ENCODE measurements around the gene MED12.
A peak's percentile ranks its signal among the peaks of the same experiment; 100 is the strongest.
"Not testable (repeated sequence)": the region's sequence is repeated elsewhere in the genome, so short reads cannot be mapped to it uniquely, and the experiment has no call there.

MED12 gene

DNA sequence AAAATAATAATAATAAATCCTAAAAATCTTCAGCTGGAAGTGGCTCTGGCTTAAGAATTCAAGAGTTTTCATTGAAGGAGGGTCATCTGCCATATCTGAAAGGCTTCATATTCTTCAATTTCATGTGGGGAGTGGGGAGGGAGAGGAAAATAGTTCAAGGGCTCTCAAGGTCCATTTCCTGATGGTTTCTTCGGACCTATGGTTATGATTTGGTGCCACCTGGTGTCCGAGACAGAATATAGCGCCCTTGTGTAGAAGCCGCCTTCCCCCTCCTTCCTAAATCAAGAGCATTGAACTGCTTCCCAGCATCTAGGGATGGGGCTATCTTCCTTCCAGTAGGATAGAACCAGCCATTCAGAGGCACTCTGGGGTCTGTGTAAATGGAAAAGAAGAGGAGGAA, 60.5 kb downstream of the MED12 start:
- H3K4me3 ChIP-seq (ENCODE audit: low read depth, low read length), result no peak overlapping the region
- H3K27me3 ChIP-seq (ENCODE audit: control insufficient read depth, insufficient read depth, low read length), result no peaks in the 10 kb centered on the region
- no peak overlapping the region for H3K27ac ChIP-seq (ENCODE audit: low read depth, low read length)
- H3K4me1 ChIP-seq (ENCODE audit: control insufficient read depth, insufficient read depth, low read length), result peaks cover 17% of the 10 kb centered on the region
- no peaks in the 10 kb centered on the region for H3K36me3 ChIP-seq (ENCODE audit: control insufficient read depth, insufficient read depth, low read length)
- no peaks in the 10 kb centered on the region; the same call in 1 of the 2 replicates for H3K9me3 ChIP-seq (ENCODE audit: control insufficient read depth, insufficient read depth, low read depth, low read length)
- no peak overlapping the region for H3K9ac ChIP-seq (ENCODE audit: low read length)

DNA sequence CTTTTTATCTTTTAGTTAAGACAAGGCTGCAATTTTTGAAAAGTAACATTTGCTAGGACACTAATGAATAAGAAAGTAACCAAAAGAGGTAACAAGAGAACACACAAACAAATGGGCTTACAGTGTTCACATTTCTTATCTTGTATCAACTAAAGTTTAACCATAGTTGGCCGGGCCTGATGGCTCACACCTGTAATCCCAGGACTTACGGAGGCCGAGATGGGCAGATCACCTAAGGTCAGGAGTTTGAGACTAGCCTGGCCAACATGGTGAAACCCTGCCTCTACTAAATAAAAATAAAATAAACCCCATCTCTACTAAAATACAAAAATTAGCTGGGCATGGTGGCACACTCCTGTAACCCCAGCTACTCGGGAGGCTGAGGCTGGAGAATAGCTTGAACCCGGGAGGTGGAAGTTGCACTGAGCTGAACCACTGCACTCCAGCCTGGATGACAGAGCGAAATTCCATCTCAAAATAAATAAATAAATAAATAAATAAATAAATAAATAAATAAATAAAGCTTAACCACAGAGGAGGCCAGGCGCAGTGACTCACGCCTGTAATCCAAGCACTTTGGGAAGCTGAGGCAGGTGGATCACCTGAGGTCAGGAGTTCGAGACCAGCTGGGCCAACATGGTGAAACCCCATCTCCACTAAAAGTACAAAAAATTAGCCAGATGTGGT, 62.3 kb downstream of the MED12 start:
- not testable (repeated sequence) for H3K27me3 ChIP-seq (ENCODE audit: control insufficient read depth, insufficient read depth, low read length); H3K9me3 ChIP-seq (ENCODE audit: control insufficient read depth, insufficient read depth, low read depth, low read length); H3K27ac ChIP-seq (ENCODE audit: low read depth, low read length); H3K9ac ChIP-seq (ENCODE audit: low read length); H3K36me3 ChIP-seq (ENCODE audit: control insufficient read depth, insufficient read depth, low read length); H3K4me3 ChIP-seq (ENCODE audit: low read depth, low read length)
- H3K4me1 ChIP-seq (ENCODE audit: control insufficient read depth, insufficient read depth, low read length), result peaks cover 24% of the 10 kb centered on the region

DNA sequence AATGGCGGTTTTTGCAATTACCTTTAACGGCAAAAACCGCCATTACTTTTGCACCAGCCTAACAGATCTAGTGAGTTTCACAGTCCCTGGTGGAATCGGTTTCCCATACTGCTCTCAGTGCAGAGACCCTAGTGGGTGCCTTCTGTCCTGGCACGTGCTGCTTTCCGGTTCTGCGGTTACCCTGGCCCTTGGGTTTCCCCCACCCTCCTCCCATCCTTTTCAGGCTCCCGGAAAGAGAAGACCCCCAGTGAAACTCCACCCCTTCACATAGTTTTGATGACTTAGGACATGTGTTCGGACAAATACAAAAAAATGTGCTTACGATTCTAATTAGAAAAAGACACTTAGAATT, 63.1 kb downstream of the MED12 start:
- peak overlapping the region; percentile 92 for H3K9ac ChIP-seq (ENCODE audit: low read length)
- peaks cover 3% of the 10 kb centered on the region; the same call in 1 of the 2 replicates for H3K9me3 ChIP-seq (ENCODE audit: control insufficient read depth, insufficient read depth, low read depth, low read length)
- H3K4me1 ChIP-seq (ENCODE audit: control insufficient read depth, insufficient read depth, low read length), result peaks cover 24% of the 10 kb centered on the region
- peak overlapping the region; percentile 60 for H3K4me3 ChIP-seq (ENCODE audit: low read depth, low read length)
- H3K36me3 ChIP-seq (ENCODE audit: control insufficient read depth, insufficient read depth, low read length), result no peaks in the 10 kb centered on the region
- H3K27me3 ChIP-seq (ENCODE audit: control insufficient read depth, insufficient read depth, low read length), result no peaks in the 10 kb centered on the region
- peak overlapping the region; percentile 95 for H3K27ac ChIP-seq (ENCODE audit: low read depth, low read length)

DNA sequence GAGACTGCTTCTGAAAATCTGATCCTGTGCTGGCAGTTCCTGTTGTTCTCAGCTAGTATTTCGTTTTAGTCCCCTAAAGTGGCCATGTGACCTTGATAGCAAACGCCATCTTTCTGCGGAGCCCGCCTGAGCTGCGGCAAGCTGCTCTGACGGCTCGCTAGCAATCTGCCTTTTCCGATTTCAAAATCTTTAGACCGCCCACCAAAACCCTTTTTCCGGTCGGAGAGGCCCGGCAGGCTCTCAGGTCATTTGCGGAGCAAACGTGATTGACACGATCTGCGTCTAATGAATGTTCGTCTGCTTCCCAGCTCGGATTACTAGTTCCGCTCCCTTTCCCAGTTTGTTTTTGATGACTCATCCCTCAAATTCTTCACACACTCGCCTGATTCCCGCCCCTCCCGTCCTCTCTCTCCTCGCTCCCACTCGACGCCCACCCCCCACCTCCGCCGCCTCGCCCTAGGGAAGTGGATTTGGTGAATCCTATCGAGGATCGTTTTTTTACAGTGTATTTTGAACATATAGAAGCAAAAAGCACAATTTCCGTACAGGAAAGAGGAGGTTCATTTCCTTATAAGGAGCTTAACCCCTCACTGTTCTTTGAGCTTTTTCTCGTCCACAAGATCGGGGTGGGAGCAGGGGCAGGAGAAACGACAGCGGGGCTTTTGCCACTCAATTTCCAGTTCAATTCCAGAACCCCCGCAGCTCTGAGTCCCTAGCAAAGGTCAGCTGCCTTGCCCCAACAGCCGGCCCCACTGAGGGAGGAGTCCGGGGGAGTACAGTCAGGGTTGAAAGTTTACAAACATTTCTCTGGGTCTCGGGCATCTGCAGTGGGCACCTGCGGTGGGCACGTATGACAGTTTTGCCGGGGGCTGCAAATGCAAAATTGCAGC, 63.8 kb downstream of the MED12 start:
- H3K4me1 ChIP-seq (ENCODE audit: control insufficient read depth, insufficient read depth, low read length), result peaks cover 24% of the 10 kb centered on the region
- peaks cover 3% of the 10 kb centered on the region; the same call in 1 of the 2 replicates for H3K9me3 ChIP-seq (ENCODE audit: control insufficient read depth, insufficient read depth, low read depth, low read length)
- no peaks in the 10 kb centered on the region for H3K27me3 ChIP-seq (ENCODE audit: control insufficient read depth, insufficient read depth, low read length)
- no peaks in the 10 kb centered on the region for H3K36me3 ChIP-seq (ENCODE audit: control insufficient read depth, insufficient read depth, low read length)
- peak overlapping the region; percentile 92 for H3K9ac ChIP-seq (ENCODE audit: low read length)
- peak overlapping the region; percentile 60 for H3K4me3 ChIP-seq (ENCODE audit: low read depth, low read length)
- H3K27ac ChIP-seq (ENCODE audit: low read depth, low read length), result peak overlapping the region; percentile 95

DNA sequence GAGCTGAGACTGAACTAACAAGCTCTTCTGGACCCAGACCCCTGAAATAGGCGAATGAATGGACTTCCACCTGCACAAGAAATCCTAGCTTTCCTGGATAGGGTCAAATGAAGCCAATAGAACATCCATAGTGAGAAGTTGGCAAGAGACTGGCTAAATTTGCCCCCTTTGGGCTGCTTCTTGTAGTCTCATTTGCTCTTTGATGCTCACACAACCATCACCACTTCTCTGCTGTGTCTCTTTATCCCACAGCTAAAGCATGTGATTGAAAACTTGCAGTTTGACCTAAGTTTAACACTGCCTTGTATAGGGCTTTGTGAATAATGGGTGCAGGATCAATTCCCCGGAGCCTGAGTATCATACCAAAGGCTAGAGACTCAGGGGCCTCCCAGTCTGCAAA, 64.5 kb downstream of the MED12 start:
- H3K36me3 ChIP-seq (ENCODE audit: control insufficient read depth, insufficient read depth, low read length), result no peaks in the 10 kb centered on the region
- peaks cover 3% of the 10 kb centered on the region; the same call in 1 of the 2 replicates for H3K9me3 ChIP-seq (ENCODE audit: control insufficient read depth, insufficient read depth, low read depth, low read length)
- H3K4me1 ChIP-seq (ENCODE audit: control insufficient read depth, insufficient read depth, low read length), result peaks cover 24% of the 10 kb centered on the region
- H3K9ac ChIP-seq (ENCODE audit: low read length), result peak overlapping the region; percentile 86
- H3K27ac ChIP-seq (ENCODE audit: low read depth, low read length), result peak overlapping the region; percentile 93
- peak overlapping the region; percentile 53 for H3K4me3 ChIP-seq (ENCODE audit: low read depth, low read length)
- no peaks in the 10 kb centered on the region for H3K27me3 ChIP-seq (ENCODE audit: control insufficient read depth, insufficient read depth, low read length)

DNA sequence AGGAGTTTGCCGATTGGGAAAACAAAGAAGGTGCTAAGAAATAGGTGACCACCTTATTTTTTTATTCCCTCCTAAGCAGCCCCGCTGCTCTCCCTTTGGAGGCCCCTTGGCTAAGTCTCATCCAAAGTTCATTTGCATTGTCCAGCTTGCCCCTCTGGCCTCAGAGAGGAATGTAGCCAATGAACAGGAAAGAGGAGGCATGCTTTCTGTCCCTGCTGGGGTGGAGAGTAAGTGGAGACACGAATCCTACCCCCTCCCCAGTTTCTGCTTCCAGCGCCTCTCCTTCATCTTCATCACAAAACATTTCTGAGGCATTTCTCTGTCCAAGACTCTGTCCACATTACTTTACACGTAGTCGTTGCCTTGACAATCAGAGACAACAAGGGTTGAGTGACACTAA, 64.9 kb downstream of the MED12 start:
- Histone ChIP-seq H3K27me3 (ENCODE audit: control insufficient read depth, insufficient read depth, low read length) (no peaks in the 10 kb centered on the region), H3K4me1 (ENCODE audit: control insufficient read depth, insufficient read depth, low read length) (peaks cover 24% of the 10 kb centered on the region), H3K4me3 (ENCODE audit: low read depth, low read length) (peak overlapping the region; percentile 24; the same call in 1 of the 2 replicates), H3K9me3 (ENCODE audit: control insufficient read depth, insufficient read depth, low read depth, low read length) (peaks cover 3% of the 10 kb centered on the region; the same call in 1 of the 2 replicates), H3K36me3 (ENCODE audit: control insufficient read depth, insufficient read depth, low read length) (no peaks in the 10 kb centered on the region), H3K27ac (ENCODE audit: low read depth, low read length) (peak overlapping the region; percentile 93; the same call in 1 of the 2 replicates), H3K9ac (ENCODE audit: low read length) (peak overlapping the region; percentile 41)

DNA sequence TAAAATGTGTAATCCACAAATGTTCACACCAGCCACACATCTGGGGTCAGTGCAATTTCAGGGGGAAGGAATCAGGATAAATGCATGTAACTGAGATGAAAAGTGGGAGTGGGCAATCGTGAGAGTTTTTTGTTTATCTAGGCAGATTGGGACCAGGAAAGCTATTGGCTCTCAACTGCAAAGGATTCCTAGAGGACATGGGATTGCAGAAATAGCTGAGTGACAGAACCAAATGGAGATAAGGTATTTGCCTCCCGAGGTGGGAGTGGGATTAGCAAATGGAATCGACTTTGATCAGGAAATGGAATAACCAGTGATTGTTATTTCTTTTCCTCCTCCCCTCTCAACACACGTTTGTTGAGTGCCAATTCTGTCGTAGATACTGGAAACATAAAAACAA, 65.7 kb downstream of the MED12 start:
- H3K9ac ChIP-seq (ENCODE audit: low read length), result no peak overlapping the region
- peaks cover 3% of the 10 kb centered on the region; the same call in 1 of the 2 replicates for H3K9me3 ChIP-seq (ENCODE audit: control insufficient read depth, insufficient read depth, low read depth, low read length)
- no peaks in the 10 kb centered on the region for H3K36me3 ChIP-seq (ENCODE audit: control insufficient read depth, insufficient read depth, low read length)
- H3K27ac ChIP-seq (ENCODE audit: low read depth, low read length), result no peak overlapping the region
- H3K4me1 ChIP-seq (ENCODE audit: control insufficient read depth, insufficient read depth, low read length), result peaks cover 24% of the 10 kb centered on the region
- no peak overlapping the region for H3K4me3 ChIP-seq (ENCODE audit: low read depth, low read length)
- no peaks in the 10 kb centered on the region for H3K27me3 ChIP-seq (ENCODE audit: control insufficient read depth, insufficient read depth, low read length)

DNA sequence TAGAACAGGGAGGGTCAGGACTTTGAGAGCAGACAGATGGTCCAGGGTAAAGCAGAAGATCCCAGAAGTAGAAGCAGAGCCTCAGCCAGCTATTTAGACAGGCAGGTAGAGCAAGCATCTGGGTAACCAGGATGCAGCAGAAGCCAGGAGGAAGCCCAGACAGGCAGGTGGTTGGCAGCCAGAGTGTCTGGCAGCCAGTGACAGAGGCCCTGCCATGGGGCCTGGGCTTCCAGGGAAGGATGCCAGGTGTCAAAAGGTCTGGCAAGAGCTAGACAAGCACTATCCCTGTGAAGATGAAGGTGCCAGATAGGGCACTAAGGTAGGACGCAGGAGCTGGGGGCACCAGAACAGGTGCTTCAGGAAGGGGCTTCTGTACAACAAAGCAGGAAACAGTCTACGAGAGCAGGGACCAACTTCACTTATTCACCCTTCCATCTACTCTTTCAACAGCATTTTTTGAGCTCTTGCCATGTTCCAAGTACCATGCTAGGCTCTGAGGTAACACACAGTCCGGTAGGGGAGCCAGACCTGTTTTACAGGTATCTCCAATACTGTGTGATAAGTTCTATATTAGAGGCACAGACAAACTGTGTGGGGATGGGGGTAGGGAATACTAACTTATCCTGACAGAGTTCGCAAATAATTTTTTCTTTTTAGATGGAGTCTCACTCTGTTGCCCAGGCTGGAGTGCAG, 66.6 kb downstream of the MED12 start:
- Histone ChIP-seq H3K4me1 (ENCODE audit: control insufficient read depth, insufficient read depth, low read length) (peaks cover 24% of the 10 kb centered on the region), H3K9ac (ENCODE audit: low read length) (no peak overlapping the region), H3K9me3 (ENCODE audit: control insufficient read depth, insufficient read depth, low read depth, low read length) (peaks cover 3% of the 10 kb centered on the region; the same call in 1 of the 2 replicates), H3K4me3 (ENCODE audit: low read depth, low read length) (no peak overlapping the region), H3K27me3 (ENCODE audit: control insufficient read depth, insufficient read depth, low read length) (no peaks in the 10 kb centered on the region), H3K27ac (ENCODE audit: low read depth, low read length) (no peak overlapping the region), H3K36me3 (ENCODE audit: control insufficient read depth, insufficient read depth, low read length) (no peaks in the 10 kb centered on the region)

DNA sequence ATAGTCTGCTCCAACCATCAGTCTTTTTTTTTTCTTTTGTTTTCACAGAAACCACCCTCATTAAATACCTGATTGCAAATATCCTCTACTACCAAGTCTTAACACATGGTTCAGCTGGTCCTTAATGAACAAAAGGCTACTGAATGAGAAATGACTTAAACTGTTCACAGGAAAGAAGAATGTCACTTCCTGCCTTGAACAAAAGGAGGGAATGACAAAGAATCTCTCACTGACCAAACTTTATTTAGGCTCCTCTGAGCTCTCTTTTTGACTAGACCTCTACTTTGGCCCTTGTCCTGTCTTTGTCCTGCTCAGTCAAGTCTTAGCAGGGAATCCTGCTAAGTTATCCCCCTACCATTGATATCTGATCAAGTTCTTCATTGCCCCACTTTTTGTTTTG, 72.9 kb downstream of the MED12 start:
- Histone ChIP-seq H3K27me3 (ENCODE audit: control insufficient read depth, insufficient read depth, low read length) (no peaks in the 10 kb centered on the region), H3K9me3 (ENCODE audit: control insufficient read depth, insufficient read depth, low read depth, low read length) (peaks cover 2% of the 10 kb centered on the region; the same call in 1 of the 2 replicates), H3K36me3 (ENCODE audit: control insufficient read depth, insufficient read depth, low read length) (no peaks in the 10 kb centered on the region), H3K9ac (ENCODE audit: low read length) (no peak overlapping the region), H3K4me3 (ENCODE audit: low read depth, low read length) (no peak overlapping the region), H3K27ac (ENCODE audit: low read depth, low read length) (peak overlapping the region; percentile 58; the same call in 1 of the 2 replicates), H3K4me1 (ENCODE audit: control insufficient read depth, insufficient read depth, low read length) (peaks cover 16% of the 10 kb centered on the region; the same call in 1 of the 2 replicates)
